ENCODE measurements around the gene SPDEF. TPM values are rescaled to one million over a fixed set of nuclear protein-coding genes. Genes with fewer than 3 reads are reported as not detected.
A peak's percentile ranks its signal among the peaks of the same experiment; 100 is the strongest.

The SPDEF gene
- polyA plus RNA-seq, 3 donors: 0.05 TPM; not detected in 2

GRCh38 chr6:34528996-34529664 is 27.0 kb downstream of the SPDEF start:
- intact Hi-C loops (cut with micrococcal nuclease): loop anchor here (2.0 to 5.0 kb wide), 2 partner anchors 78 to 80 kb away; no protein-coding TSS in a partner anchor
- Histone ChIP-seq H3K27me3 (ENCODE audit: control insufficient read depth in 2 of 2, insufficient read depth in 2 of 2, low read length in 2 of 2) (no peaks in the 10 kb centered on the region), H3K4me1 (ENCODE audit: control insufficient read depth in 1 of 2, insufficient read depth in 2 of 2, low read length in 2 of 2) (peaks cover 7 to 8% of the 10 kb centered on the region in 2 donors), H3K4me3 (replicated peaks in 1 of 3; ENCODE audit: low read depth in 2 of 3, low read length in 3 of 3) (no peak overlapping the region), H3K4me2 (replicated peaks; ENCODE audit: extremely low read depth, low read length, poor library complexity, severe bottlenecking) (no peak overlapping the region), H4K20me1 (ENCODE audit: insufficient read depth, low read length) (no peaks in the 10 kb centered on the region), H3K9ac (ENCODE audit: insufficient read depth, low read length, poor library complexity, severe bottlenecking) (no peak overlapping the region), H2AFZ (ENCODE audit: insufficient read depth, low read depth, low read length, poor library complexity, severe bottlenecking) (no peak overlapping the region), H3K36me3 (replicated peaks in 1 of 2; ENCODE audit: control insufficient read depth in 1 of 2, insufficient read depth in 2 of 2, low read length in 2 of 2) (no peaks in the 10 kb centered on the region), H3K79me2 (ENCODE audit: insufficient read depth, low read length) (no peaks in the 10 kb centered on the region), H3K9me3 (replicated peaks in 1 of 2; ENCODE audit: control insufficient read depth in 1 of 2, insufficient read depth in 1 of 2, low read length in 2 of 2) (no peaks in the 10 kb centered on the region), H3K27ac (ENCODE audit: low read depth in 1 of 2, low read length in 2 of 2) (no peak overlapping the region)
- Mint-ChIP-seq H3K36me3 (no peaks in the 10 kb centered on the region), H3K4me3 (no peak overlapping the region), H3K4me1 (peaks cover 6% of the 10 kb centered on the region), H3K9me3 (peaks cover 0 to 5% (median 0%) of the 10 kb centered on the region in 7 donors), H3K27ac (no peak overlapping the region), H3K27me3 (ENCODE audit: low read depth in 3 of 3) (peaks cover 6 to 10% (median 7%) of the 10 kb centered on the region in 3 donors)
- DNase-seq: no peak
- WGBS (ENCODE audit: insufficient coverage): 96% methylated on average over 7 of the region's 8 CpGs
- TF ChIP-seq CTCF (IDR thresholded peaks at IDR 0.05): no peak

GRCh38 chr6:34527751-34528670 is 28.1 kb downstream of the SPDEF start:
- H3K4me3 ChIP-seq (replicated peaks in 1 of 3; ENCODE audit: low read depth in 2 of 3, low read length in 3 of 3): no peak overlapping the region
- Mint-ChIP-seq H3K4me3 (no peak overlapping the region), H3K27me3 (ENCODE audit: low read depth in 3 of 3) (peaks cover 6 to 10% (median 7%) of the 10 kb centered on the region in 3 donors), H3K36me3 (no peaks in the 10 kb centered on the region), H3K9me3 (peaks cover 0 to 5% (median 0%) of the 10 kb centered on the region in 7 donors), H3K27ac (no peak overlapping the region), H3K4me1 (peaks cover 6% of the 10 kb centered on the region)
- no peaks in the 10 kb centered on the region for H4K20me1 ChIP-seq (ENCODE audit: insufficient read depth, low read length)
- no peaks in the 10 kb centered on the region for H3K9me3 ChIP-seq (replicated peaks in 1 of 2; ENCODE audit: control insufficient read depth in 1 of 2, insufficient read depth in 1 of 2, low read length in 2 of 2)
- TF ChIP-seq CTCF (IDR thresholded peaks at IDR 0.05): no peak
- peak overlapping the region; percentile 77 for H2AFZ ChIP-seq (ENCODE audit: insufficient read depth, low read depth, low read length, poor library complexity, severe bottlenecking)
- no peak for DNase-seq
- no peaks in the 10 kb centered on the region for H3K79me2 ChIP-seq (ENCODE audit: insufficient read depth, low read length)
- 95% methylated on average over 8 of the region's 12 CpGs for WGBS (ENCODE audit: insufficient coverage)
- peaks cover 7 to 8% of the 10 kb centered on the region in 2 donors for H3K4me1 ChIP-seq (ENCODE audit: control insufficient read depth in 1 of 2, insufficient read depth in 2 of 2, low read length in 2 of 2)
- H3K9ac ChIP-seq (ENCODE audit: insufficient read depth, low read length, poor library complexity, severe bottlenecking): no peak overlapping the region
- H3K36me3 ChIP-seq (replicated peaks in 1 of 2; ENCODE audit: control insufficient read depth in 1 of 2, insufficient read depth in 2 of 2, low read length in 2 of 2): no peaks in the 10 kb centered on the region
- intact Hi-C loops (cut with micrococcal nuclease): loop anchor here (2.0 to 5.0 kb wide), 2 partner anchors 79 to 81 kb away; no protein-coding TSS in a partner anchor
- peak overlapping the region; percentile 65 for H3K4me2 ChIP-seq (replicated peaks; ENCODE audit: extremely low read depth, low read length, poor library complexity, severe bottlenecking)
- no peaks in the 10 kb centered on the region for H3K27me3 ChIP-seq (ENCODE audit: control insufficient read depth in 2 of 2, insufficient read depth in 2 of 2, low read length in 2 of 2)
- H3K27ac ChIP-seq (ENCODE audit: low read depth in 1 of 2, low read length in 2 of 2): no peak overlapping the region

Data from CD14-positive monocyte (primary cell).